HepG2 (cell line): ENCODE data around the gene NRG3. TPM values are rescaled to one million over a fixed set of nuclear protein-coding genes. Genes with fewer than 3 reads are reported as not detected.

Experiments
- ATAC-seq: fragments of 200-7000 bp; cut with Tn5 transposase; 3 replicates; pipeline ENCODE4 v1.9.1; 2020; ENCODE audit warnings: mild to moderate bottlenecking, moderate library complexity
- BruUV-seq: library from RNA; stranded (reverse); fragments of 400-500 nt; replicated peaks from 2 replicates; lab custom pipeline; 2021; lab: Mats Ljungman, UMichigan
- CTCF ChIA-PET: fragments of 300-600 bp; formaldehyde crosslinking; extraction: SDS; loops from one replicate; lab custom pipeline; 2021; ENCODE audit warnings: low total read pairs, inconsistent platforms, low intra/inter-chr PET ratio; lab: Yijun Ruan, JAX
- POLR2A ChIA-PET: fragments of 350-600 bp; sonication (Branson Sonifier 250); formaldehyde crosslinking; loops from one replicate; lab custom pipeline; 2020; ENCODE audit warnings: antibody characterized with exemption, inconsistent platforms; lab: Yijun Ruan, JAX
- DNase-seq: peaks from one replicate; pipeline ENCODE4 v3.0.0-alpha.2; 2015; ENCODE audit warnings: low spot score
- FAIRE-seq: peaks from 3 replicates; lab custom pipeline; 2011; peaks lifted over from hg19 to GRCh38; lab: Jason Lieb, UNC
- H2AFZ ChIP-seq: one replicate; pipeline ENCODE4 v1.6.1; 2011; ENCODE audit warnings: low read length, inconsistent platforms
- H3K27ac ChIP-seq: fragments of 300-600 bp; 3 replicates; pipeline ENCODE4 v1.8.0; 2011; ENCODE audit warnings: mixed run types, mild to moderate bottlenecking, mixed read lengths, low read length, inconsistent platforms; ENCODE audit not compliant: insufficient read depth; ENCODE audit errors: extremely low read length
- H3K27me3 ChIP-seq, 2 experiments: fragments of 200-600 bp in 1 of 2; 2 replicates in 1 of 2; 3 replicates in 1 of 2; pipeline versions ENCODE4 v1.6.0 to v1.8.0; 2011; ENCODE audit warnings: low read length in 2 of 2, mild to moderate bottlenecking in 2 of 2, moderate library complexity in 2 of 2, inconsistent platforms in 1 of 2; ENCODE audit not compliant: insufficient read depth in 2 of 2, control insufficient read depth in 1 of 2
- H3K36me3 ChIP-seq, 2 experiments: fragments of 200-600 bp in 1 of 2; replicated peaks in 1 of 2; 2 replicates in 1 of 2; 3 replicates in 1 of 2; pipeline versions ENCODE4 v1.5.1 to v1.8.0; 2011; ENCODE audit warnings: low read length in 2 of 2, inconsistent platforms in 1 of 2; ENCODE audit not compliant: insufficient read depth in 2 of 2, control insufficient read depth in 1 of 2
- H3K4me1 ChIP-seq: 2 replicates; pipeline ENCODE4 v1.5.1; 2012; ENCODE audit warnings: low read length, inconsistent platforms; ENCODE audit not compliant: insufficient read depth
- H3K4me2 ChIP-seq: 2 replicates; pipeline ENCODE4 v1.6.0; 2011; ENCODE audit warnings: low read depth, low read length, inconsistent platforms
- H3K4me3 ChIP-seq, 3 experiments: fragments of 200-600 bp in 1 of 3; sonication (generic), shearing (Covaris generic) in 1 of 3; replicated peaks in 1 of 3; 2 replicates each; pipeline ENCODE4 v1.5.1; 2011 to 2016; ENCODE audit warnings: low read length in 3 of 3, inconsistent platforms in 2 of 3, low read depth in 2 of 3, mild to moderate bottlenecking in 2 of 3, control low read depth in 1 of 3, mixed read lengths in 1 of 3; ENCODE audit not compliant: insufficient read depth in 1 of 3
- H3K79me2 ChIP-seq: one replicate; pipeline ENCODE4 v1.6.1; 2011; ENCODE audit warnings: low read length, inconsistent platforms; ENCODE audit not compliant: insufficient read depth
- H3K9ac ChIP-seq: 2 replicates; pipeline ENCODE4 v1.6.0; 2011; ENCODE audit warnings: mild to moderate bottlenecking, low read depth, low read length, inconsistent platforms; ENCODE audit not compliant: insufficient read depth
- H3K9me3 ChIP-seq: 2 replicates; pipeline ENCODE4 v1.5.1; 2012; ENCODE audit warnings: mild to moderate bottlenecking, low read length
- H4K20me1 ChIP-seq: 2 replicates; pipeline ENCODE4 v1.6.0; 2011; ENCODE audit warnings: inconsistent platforms, mild to moderate bottlenecking, low read length, moderate library complexity; ENCODE audit not compliant: insufficient read depth
- ATF1 ChIP-seq: IDR thresholded peaks from 2 replicates; pipeline ENCODE4 v1.6.1; 2016; ENCODE audit warnings: mild to moderate bottlenecking, control low read depth
- GABPA ChIP-seq, 2 experiments: IDR thresholded peaks; 2 replicates each; pipeline ENCODE4 v1.6.1; 2011 to 2016; ENCODE audit warnings: low read depth in 2 of 2, low read length in 1 of 2, missing biosample characterization in 1 of 2, missing genetic modification characterization in 1 of 2
- JUNB ChIP-seq: sonication (generic); formaldehyde crosslinking; IDR thresholded peaks from 2 replicates; pipeline ENCODE4 v1.8.0; 2022; ENCODE audit warnings: missing genetic modification reagents, mild to moderate bottlenecking, borderline replicate concordance
- NR2F6 ChIP-seq, 2 experiments: IDR thresholded peaks; 2 replicates each; pipeline ENCODE4 v1.6.1; 2016; ENCODE audit warnings: antibody characterized with exemption in 1 of 2, mild to moderate bottlenecking in 1 of 2
- POLR2A ChIP-seq, 2 experiments: IDR thresholded peaks; 2 replicates each; pipeline ENCODE4 v1.6.1; 2011; ENCODE audit warnings: low read depth in 2 of 2, low read length in 2 of 2, mild to moderate bottlenecking in 1 of 2, moderate library complexity in 1 of 2; ENCODE audit not compliant: insufficient read depth in 1 of 2
- RBAK ChIP-seq: sonication (generic); formaldehyde crosslinking; IDR thresholded peaks from 2 replicates; pipeline ENCODE4 v1.5.1; 2020; ENCODE audit warnings: mild to moderate bottlenecking, missing genetic modification reagents
- ZNF615 ChIP-seq: sonication (generic); formaldehyde crosslinking; IDR thresholded peaks from 2 replicates; pipeline ENCODE4 v1.5.0; 2020; ENCODE audit warnings: mild to moderate bottlenecking, missing genetic modification reagents, borderline replicate concordance
- WGBS: methylation state at CpG from one replicate; pipeline ENCODE4 v1.1.6; 2017; ENCODE audit warnings: low lambda C conversion rate; 5-methylcytosine and 5-hydroxymethylcytosine counted together
- in situ Hi-C: cut with HindIII; loops from 2 replicates; pipeline ENCODE4 v1.10.0; 2017; ENCODE audit warnings: low pct_unique_long_range_greater_than_20kb; ENCODE audit not compliant: extremely low pct_ligation_motif_present
- intact Hi-C: fragments of 100-400 bp; cut with micrococcal nuclease; formaldehyde crosslinking; loops from one replicate; pipeline ENCODE4 v1.10.0; 2022; ENCODE audit not compliant: unreplicated experiment
- polyA plus RNA-seq, 8 experiments: library from polyadenylated mRNA; depleted of rRNA in 3 of 8; stranded (reverse) in 7 of 8; unstranded in 1 of 8; fragments of >200 nt; fragmentation: Illumina TruSeq in 4 of 8; extraction: Trizol in 4 of 8; gene quantifications; 2 replicates each; pipeline versions ENCODE4 v1.2.1 to v1.2.3, GENCODE V29; 2011 to 2016; ENCODE audit warnings: low read depth in 4 of 8, missing spikeins in 1 of 8, mixed read lengths in 1 of 8; ENCODE audit not compliant: insufficient read depth in 1 of 8
- total RNA-seq, 5 experiments: library from RNA; depleted of rRNA; stranded (reverse); fragments of >200 nt; fragmentation: Illumina TruSeq; extraction: Trizol; gene quantifications; 2 replicates each; pipeline ENCODE4 v1.2.3, GENCODE V29; 2016; ENCODE audit warnings: low read depth in 1 of 5
- TF ChIP-seq, protein P1 (sequence below): sonication (generic); formaldehyde crosslinking; IDR thresholded peaks from 2 replicates; pipeline ENCODE4 v1.4.0; 2020; ENCODE audit warnings: missing genetic modification reagents
- TF ChIP-seq, protein P2 (sequence below): sonication (generic); formaldehyde crosslinking; IDR thresholded peaks from 2 replicates; pipeline ENCODE4 v1.4.0; 2020; ENCODE audit warnings: mild to moderate bottlenecking, low read depth, missing genetic modification reagents
- TF ChIP-seq, protein P3 (sequence below): sonication (generic); formaldehyde crosslinking; IDR thresholded peaks from 2 replicates; pipeline ENCODE4 v1.4.0; 2020; ENCODE audit warnings: missing genetic modification reagents
- TF ChIP-seq, protein P4 (sequence below): sonication (generic); formaldehyde crosslinking; IDR thresholded peaks from 2 replicates; pipeline ENCODE4 v1.4.0; 2020; ENCODE audit warnings: mild to moderate bottlenecking, missing genetic modification reagents
- TF ChIP-seq, protein P5 (sequence below), 2 experiments: sonication (generic) in 1 of 2; formaldehyde crosslinking in 1 of 2; IDR thresholded peaks; 2 replicates each; pipeline versions ENCODE4 v1.6.1 to v1.9.0; 2014 to 2022; ENCODE audit warnings: antibody characterized with exemption in 1 of 2, borderline replicate concordance in 1 of 2, inconsistent platforms in 1 of 2, low read depth in 1 of 2, missing genetic modification reagents in 1 of 2

NRG3 gene
- total and polyA plus RNA-seq, 2 of the 13 experiments (the other 11 are each of a cell fraction or from before 2014, with no cell fraction given): not detected

DNA sequence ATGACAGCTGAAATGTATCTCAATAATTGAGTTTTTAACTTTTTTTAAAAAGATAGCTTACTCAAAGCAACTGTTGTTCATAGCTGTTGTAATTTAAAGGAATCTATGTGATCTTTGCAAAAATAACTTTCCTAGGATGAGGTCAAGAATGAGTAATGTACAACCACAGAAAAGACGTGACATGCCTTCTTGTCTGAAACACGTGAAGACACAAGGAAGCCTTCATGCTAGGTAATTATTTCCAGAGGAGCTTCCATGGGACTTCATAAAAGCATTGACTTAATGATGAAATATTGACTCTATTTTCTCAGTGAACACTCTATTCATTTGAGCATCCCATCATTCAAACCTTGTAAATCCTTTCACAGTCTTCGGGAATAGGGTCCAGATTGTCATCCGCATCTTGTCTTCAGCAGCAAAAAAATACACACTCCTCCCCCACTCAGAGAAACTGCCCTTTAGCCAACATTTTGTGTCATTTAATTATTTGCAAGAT lies 528.0 kb downstream of the NRG3 start:
- Histone ChIP-seq H2AFZ (no peak overlapping the region), H4K20me1 (no peaks in the 10 kb centered on the region), H3K4me2 (no peak overlapping the region), H3K4me1 (no peaks in the 10 kb centered on the region), H3K27me3 (no peaks in the 10 kb centered on the region), H3K9me3 (peaks cover 84% of the 10 kb centered on the region), H3K36me3 (no peaks in the 10 kb centered on the region), H3K27ac (no peak overlapping the region), H3K9ac (no peak overlapping the region), H3K4me3 (no peak overlapping the region), H3K79me2 (no peaks in the 10 kb centered on the region)
- DNase-seq (no peak), FAIRE-seq (no peak), ATAC-seq (no peak)
- WGBS: 22% methylated on average over 4 of the region's 4 CpGs
- BruUV-seq: no TSS peak
- CTCF ChIA-PET: no interaction called here
- in situ Hi-C loops: no loop called here
- intact Hi-C loops: no loop called here
- POLR2A ChIA-PET: no interaction called here
- TF ChIP-seq JUNB (no peak), ZNF615 (CRISPR knock-in tag) (no peak), NR2F6 (IDR thresholded peaks at IDR 0.05) (no peak), NR2F6 (CRISPR knock-in tag; IDR thresholded peaks at IDR 0.05) (no peak), ATF1 (CRISPR knock-in tag) (no peak), POLR2A (IDR thresholded peaks at IDR 0.05; ENCODE audit: insufficient read depth in 1 of 2, low read depth in 2 of 2, low read length in 2 of 2) (no peak), RBAK (no peak), GABPA (IDR thresholded peaks at IDR 0.05; ENCODE audit: low read depth, low read length) (no peak), GABPA (CRISPR knock-in tag; IDR thresholded peaks at IDR 0.05; ENCODE audit: low read depth) (no peak)
- TF ChIP-seq, protein P1, sequence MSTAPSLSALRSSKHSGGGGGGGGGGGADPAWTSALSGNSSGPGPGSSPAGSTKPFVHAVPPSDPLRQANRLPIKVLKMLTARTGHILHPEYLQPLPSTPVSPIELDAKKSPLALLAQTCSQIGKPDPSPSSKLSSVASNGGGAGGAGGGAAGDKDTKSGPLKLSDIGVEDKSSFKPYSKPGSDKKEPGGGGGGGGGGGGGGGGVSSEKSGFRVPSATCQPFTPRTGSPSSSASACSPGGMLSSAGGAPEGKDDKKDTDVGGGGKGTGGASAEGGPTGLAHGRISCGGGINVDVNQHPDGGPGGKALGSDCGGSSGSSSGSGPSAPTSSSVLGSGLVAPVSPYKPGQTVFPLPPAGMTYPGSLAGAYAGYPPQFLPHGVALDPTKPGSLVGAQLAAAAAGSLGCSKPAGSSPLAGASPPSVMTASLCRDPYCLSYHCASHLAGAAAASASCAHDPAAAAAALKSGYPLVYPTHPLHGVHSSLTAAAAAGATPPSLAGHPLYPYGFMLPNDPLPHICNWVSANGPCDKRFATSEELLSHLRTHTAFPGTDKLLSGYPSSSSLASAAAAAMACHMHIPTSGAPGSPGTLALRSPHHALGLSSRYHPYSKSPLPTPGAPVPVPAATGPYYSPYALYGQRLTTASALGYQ (CRISPR knock-in tag): no peak
- TF ChIP-seq, protein P2, sequence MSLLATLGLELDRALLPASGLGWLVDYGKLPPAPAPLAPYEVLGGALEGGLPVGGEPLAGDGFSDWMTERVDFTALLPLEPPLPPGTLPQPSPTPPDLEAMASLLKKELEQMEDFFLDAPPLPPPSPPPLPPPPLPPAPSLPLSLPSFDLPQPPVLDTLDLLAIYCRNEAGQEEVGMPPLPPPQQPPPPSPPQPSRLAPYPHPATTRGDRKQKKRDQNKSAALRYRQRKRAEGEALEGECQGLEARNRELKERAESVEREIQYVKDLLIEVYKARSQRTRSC: no peak
- TF ChIP-seq, protein P3, sequence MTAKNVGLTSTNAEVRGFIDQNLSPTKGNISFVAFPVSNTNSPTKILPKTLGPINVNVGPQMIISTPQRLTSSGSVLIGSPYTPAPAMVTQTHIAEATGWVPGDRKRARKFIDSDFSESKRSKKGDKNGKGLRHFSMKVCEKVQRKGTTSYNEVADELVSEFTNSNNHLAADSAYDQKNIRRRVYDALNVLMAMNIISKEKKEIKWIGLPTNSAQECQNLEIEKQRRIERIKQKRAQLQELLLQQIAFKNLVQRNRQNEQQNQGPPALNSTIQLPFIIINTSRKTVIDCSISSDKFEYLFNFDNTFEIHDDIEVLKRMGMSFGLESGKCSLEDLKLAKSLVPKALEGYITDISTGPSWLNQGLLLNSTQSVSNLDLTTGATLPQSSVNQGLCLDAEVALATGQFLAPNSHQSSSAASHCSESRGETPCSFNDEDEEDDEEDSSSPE (CRISPR knock-in tag): no peak
- TF ChIP-seq, protein P4, sequence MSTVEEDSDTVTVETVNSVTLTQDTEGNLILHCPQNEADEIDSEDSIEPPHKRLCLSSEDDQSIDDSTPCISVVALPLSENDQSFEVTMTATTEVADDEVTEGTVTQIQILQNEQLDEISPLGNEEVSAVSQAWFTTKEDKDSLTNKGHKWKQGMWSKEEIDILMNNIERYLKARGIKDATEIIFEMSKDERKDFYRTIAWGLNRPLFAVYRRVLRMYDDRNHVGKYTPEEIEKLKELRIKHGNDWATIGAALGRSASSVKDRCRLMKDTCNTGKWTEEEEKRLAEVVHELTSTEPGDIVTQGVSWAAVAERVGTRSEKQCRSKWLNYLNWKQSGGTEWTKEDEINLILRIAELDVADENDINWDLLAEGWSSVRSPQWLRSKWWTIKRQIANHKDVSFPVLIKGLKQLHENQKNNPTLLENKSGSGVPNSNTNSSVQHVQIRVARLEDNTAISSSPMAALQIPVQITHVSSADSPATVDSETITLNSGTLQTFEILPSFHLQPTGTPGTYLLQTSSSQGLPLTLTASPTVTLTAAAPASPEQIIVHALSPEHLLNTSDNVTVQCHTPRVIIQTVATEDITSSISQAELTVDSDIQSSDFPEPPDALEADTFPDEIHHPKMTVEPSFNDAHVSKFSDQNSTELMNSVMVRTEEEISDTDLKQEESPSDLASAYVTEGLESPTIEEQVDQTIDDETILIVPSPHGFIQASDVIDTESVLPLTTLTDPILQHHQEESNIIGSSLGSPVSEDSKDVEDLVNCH (CRISPR knock-in tag): no peak
- TF ChIP-seq, protein P5, sequence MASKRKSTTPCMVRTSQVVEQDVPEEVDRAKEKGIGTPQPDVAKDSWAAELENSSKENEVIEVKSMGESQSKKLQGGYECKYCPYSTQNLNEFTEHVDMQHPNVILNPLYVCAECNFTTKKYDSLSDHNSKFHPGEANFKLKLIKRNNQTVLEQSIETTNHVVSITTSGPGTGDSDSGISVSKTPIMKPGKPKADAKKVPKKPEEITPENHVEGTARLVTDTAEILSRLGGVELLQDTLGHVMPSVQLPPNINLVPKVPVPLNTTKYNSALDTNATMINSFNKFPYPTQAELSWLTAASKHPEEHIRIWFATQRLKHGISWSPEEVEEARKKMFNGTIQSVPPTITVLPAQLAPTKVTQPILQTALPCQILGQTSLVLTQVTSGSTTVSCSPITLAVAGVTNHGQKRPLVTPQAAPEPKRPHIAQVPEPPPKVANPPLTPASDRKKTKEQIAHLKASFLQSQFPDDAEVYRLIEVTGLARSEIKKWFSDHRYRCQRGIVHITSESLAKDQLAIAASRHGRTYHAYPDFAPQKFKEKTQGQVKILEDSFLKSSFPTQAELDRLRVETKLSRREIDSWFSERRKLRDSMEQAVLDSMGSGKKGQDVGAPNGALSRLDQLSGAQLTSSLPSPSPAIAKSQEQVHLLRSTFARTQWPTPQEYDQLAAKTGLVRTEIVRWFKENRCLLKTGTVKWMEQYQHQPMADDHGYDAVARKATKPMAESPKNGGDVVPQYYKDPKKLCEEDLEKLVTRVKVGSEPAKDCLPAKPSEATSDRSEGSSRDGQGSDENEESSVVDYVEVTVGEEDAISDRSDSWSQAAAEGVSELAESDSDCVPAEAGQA (IDR thresholded peaks at IDR 0.05; ENCODE audit: low read depth): no peak
- TF ChIP-seq, protein P5 (CRISPR knock-in tag; IDR thresholded peaks at IDR 0.05; ENCODE audit: borderline replicate concordance): no peak
